Stimulated activated naive CD8-positive, alpha-beta T cell treated with anti-CD3 and anti-CD28 coated beads, Interleukin-15, amount 100 ng/mL, for 72 hours (primary cell): Measurements from ENCODE around the gene BMP4.

ENCODE experiments used
- ATAC-seq: fragments of 150-1000 bp; cut with Tn5 transposase; 2 replicates; pipeline ENCODE4 v1.10.0; 2021; ENCODE audit warnings: mild to moderate bottlenecking, moderate library complexity
- DNase-seq, 2 donors: peaks; one replicate each; pipeline ENCODE4 v3.0.0; 2021 to 2022
- H3K27ac Mint-ChIP-seq, 2 donors: one replicate each; pipeline ENCODE4 v1.8.0; 2022; ENCODE audit warnings: mild to moderate bottlenecking in 2 of 2, mixed read lengths in 2 of 2, moderate library complexity in 2 of 2
- H3K27me3 Mint-ChIP-seq: one replicate; pipeline ENCODE4 v1.8.0; 2022; ENCODE audit warnings: mixed read lengths
- H3K4me1 Mint-ChIP-seq: one replicate; pipeline ENCODE4 v1.8.0; 2022; ENCODE audit warnings: mild to moderate bottlenecking, mixed read lengths
- H3K4me3 Mint-ChIP-seq, 2 donors: one replicate each; pipeline ENCODE4 v1.8.0; 2022; ENCODE audit warnings: mild to moderate bottlenecking in 2 of 2, mixed read lengths in 2 of 2, moderate library complexity in 1 of 2
- H3K9me3 Mint-ChIP-seq, 2 donors: one replicate each; pipeline ENCODE4 v1.8.0; 2022; ENCODE audit warnings: mixed read lengths in 2 of 2

Gene BMP4

DNA sequence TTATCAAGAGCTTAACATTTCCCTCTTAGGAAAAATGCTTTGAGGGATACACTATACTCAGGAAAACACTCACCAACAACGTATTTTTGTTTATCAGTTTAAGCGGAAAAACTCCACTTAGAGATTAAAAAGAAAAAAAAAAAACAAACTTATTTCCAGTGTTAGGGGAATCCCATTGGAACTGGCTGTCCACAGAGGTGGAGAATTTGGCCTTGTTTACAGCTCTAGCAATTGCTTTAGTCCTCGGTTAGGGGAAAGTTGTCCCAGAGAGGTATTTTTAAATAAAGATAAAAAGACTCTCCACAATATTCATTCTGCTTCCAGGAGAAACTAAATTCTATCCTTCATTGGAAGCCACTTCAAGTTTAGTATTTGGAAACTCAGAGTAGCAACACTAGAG, 21.6 kb upstream of the BMP4 start:
- no peak overlapping the region for H3K4me3 Mint-ChIP-seq

DNA sequence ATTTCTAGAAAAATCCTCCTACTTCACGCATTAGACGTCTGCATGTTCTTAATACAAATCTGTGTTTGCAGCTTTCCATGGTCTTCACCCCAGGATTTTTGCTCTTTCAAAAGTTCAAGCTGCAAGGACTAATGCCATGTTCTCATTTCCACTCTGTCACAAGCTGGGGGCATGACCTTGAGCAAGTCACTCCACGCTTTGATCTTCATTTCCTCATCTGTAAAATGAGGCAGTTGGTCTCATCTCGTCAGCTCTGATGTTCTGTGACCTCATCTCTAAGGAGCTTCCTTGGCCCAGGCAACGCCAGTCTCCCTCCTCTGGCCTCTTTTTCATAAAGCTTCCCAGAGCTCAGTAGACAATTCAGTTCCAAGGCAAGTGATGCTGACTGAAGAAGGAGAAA, 18.8 kb upstream of the BMP4 start:
- no peak for DNase-seq
- H3K27me3 Mint-ChIP-seq = peaks cover 21% of the 10 kb centered on the region
- H3K4me3 Mint-ChIP-seq = no peak overlapping the region
- H3K27ac Mint-ChIP-seq = no peak overlapping the region
- no peaks in the 10 kb centered on the region for H3K4me1 Mint-ChIP-seq
- no peak for ATAC-seq
- H3K9me3 Mint-ChIP-seq = no peaks in the 10 kb centered on the region

More for the DNA sequence above, 21.6 kb upstream of the BMP4 start:
- Mint-ChIP-seq H3K9me3 (no peaks in the 10 kb centered on the region), H3K4me1 (no peaks in the 10 kb centered on the region), H3K27me3 (peaks cover 15% of the 10 kb centered on the region), H3K27ac (no peak overlapping the region)
- DNase-seq (no peak), ATAC-seq (no peak)

DNA sequence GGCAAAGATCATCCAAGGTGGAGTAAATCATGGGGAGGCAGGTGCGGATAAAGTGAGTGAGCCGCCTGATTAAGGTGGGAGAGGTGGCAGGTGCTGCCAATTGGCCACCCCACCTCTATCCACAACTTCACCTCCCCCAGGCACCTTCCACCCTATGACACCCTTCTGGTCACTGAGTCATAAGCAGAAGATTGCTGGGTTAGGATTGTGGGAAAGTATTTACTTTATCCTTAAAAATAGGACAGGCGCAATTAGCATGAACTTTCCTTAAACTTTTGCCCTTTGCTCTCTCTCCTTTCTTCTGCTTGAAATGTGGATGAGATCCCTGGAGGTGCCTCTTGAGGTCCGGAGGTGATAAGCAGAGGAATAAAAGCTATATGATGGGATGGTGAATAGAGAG, 14.9 kb upstream of the BMP4 start:
- no peaks in the 10 kb centered on the region for H3K9me3 Mint-ChIP-seq
- H3K4me3 Mint-ChIP-seq = no peak overlapping the region
- ATAC-seq (no peak), DNase-seq (no peak)
- H3K27ac Mint-ChIP-seq = no peak overlapping the region
- H3K27me3 Mint-ChIP-seq = peaks cover 29% of the 10 kb centered on the region
- H3K4me1 Mint-ChIP-seq = no peaks in the 10 kb centered on the region

DNA sequence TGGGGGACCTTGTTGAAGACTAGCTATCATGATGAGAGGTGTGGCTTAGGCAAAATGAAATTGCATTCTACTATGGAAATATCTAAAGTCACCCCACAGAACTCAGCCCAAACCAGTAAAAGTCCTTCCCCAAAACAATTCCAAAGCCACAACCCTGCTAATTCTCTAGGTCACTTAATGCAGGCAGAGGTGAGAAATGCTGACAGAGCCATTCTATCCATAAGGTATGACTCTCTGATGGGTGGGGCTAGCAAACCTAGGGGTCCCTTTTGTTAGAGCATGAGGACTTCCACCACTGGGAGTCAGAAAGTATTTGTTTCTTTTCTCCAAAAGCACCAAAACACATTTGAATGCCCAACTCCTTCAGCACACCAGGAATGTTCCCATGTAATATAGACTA, 12.7 kb upstream of the BMP4 start:
- no peak overlapping the region for H3K4me3 Mint-ChIP-seq
- no peak overlapping the region for H3K27ac Mint-ChIP-seq
- no peaks in the 10 kb centered on the region for H3K9me3 Mint-ChIP-seq
- no peaks in the 10 kb centered on the region for H3K4me1 Mint-ChIP-seq
- ATAC-seq (no peak), DNase-seq (no peak)
- peaks cover 43% of the 10 kb centered on the region for H3K27me3 Mint-ChIP-seq

DNA sequence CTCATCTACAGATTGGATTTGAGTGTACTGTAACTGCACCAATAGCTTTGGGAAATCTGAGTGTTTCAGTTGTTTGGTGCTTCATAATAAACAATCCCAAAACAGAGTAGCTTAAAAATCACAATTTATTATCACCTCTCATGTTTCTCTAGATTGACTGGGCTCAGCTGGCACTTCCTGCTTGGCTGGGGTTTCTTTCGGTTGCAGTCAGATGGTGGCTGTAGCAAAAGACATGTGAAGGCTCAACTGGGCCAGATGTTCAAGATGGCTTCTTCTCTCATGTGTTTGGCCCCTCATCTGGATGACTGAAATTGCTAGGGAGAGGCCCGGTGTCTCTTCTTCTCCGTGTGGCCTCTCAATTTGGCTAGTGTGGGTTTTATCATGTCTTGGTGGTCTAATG, 12.1 kb upstream of the BMP4 start:
- peaks cover 2% of the 10 kb centered on the region for H3K4me1 Mint-ChIP-seq
- no peak overlapping the region for H3K4me3 Mint-ChIP-seq
- ATAC-seq (no peak), DNase-seq (no peak)
- H3K9me3 Mint-ChIP-seq = no peaks in the 10 kb centered on the region
- H3K27me3 Mint-ChIP-seq = peaks cover 44% of the 10 kb centered on the region
- no peak overlapping the region for H3K27ac Mint-ChIP-seq

DNA sequence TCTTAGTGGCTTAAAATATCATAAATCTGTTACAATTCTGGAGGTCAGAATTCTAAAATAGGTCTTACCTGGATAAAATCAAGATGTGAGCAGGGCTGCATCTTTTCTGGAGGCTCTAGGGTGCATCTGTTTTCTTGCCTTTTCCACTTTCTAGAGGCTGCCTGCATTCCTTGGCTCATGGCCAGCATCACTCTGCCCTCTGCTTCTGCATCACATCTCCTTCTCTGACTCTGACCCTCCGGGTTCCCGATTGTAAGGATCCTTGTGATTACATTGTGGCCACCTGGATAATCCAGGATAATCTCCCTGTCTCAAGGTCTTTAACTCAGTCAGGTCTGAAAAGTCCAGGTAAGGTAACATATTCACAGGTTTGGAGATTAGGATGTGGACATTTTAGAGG, 11.0 kb upstream of the BMP4 start:
- H3K4me1 Mint-ChIP-seq = peaks cover 13% of the 10 kb centered on the region
- H3K4me3 Mint-ChIP-seq = no peak overlapping the region
- no peak overlapping the region for H3K27ac Mint-ChIP-seq
- no peak for ATAC-seq
- peaks cover 52% of the 10 kb centered on the region for H3K27me3 Mint-ChIP-seq
- H3K9me3 Mint-ChIP-seq = no peaks in the 10 kb centered on the region
- DNase-seq = no peak

DNA sequence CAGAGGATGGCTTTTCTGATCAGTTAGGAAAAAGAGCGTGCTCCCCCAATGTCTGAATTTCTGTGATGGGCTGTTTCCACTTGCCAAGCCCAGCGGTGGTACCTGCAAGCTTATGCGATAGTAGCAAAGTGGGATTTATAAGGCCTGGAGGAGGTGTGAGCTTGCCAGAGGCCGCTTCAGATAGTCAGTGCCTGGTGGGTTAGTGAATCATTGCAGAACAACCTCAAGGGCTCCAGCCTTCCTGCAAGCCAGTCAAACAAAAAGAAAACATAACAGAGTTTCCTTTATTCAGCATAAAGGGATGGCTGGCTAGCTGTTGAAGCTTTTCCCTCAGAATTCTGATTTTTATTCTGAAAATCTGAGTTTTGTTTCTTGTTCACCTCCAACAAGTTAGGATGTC, 7.6 kb upstream of the BMP4 start:
- H3K9me3 Mint-ChIP-seq = no peaks in the 10 kb centered on the region
- H3K4me1 Mint-ChIP-seq = peaks cover 13% of the 10 kb centered on the region
- H3K4me3 Mint-ChIP-seq = no peak overlapping the region
- ATAC-seq (no peak), DNase-seq (no peak)
- peaks cover 63% of the 10 kb centered on the region for H3K27me3 Mint-ChIP-seq
- H3K27ac Mint-ChIP-seq = no peak overlapping the region

DNA sequence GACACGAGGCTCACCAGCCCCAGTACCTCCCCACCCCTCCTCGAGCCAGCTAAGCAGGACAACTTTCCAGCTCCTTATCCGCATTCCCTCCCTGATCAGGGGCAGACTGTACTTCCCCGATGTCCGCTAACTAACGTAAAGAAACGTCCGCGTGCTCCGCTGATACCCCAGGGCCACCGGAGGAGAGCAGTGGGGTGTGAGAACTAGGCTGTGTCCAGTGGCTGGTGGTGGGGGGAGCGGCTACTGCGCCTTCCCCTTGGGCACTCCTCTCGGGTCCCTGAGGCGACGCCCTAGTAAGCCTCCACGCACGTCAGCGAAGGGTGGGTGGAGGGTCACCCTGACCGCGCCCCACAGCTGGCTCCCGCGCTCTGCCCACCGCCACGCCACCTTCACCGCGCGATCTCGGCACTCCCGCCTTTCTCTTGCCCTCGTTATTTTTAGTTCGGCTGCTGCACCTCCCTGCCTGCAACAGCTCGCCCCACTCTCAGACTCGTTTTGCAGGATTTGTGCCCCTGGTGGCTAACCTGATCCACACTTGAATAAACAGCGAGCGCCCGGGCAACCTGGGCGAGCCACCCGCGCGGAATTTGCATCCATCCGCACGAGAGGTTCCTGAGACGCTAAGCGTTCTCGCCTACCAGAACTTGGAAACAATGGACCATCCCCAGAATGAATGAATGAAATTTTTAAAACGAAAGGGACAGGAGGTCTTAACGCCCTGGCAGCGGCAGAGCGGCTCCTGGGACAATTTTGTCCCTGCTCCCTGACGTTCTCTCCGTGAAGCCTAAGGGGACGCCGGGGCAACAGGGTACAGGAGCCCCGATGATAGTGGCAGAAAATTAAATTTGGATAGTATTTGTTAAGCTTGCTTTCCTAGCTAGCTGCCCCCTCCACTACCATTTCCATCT, 6.9 kb upstream of the BMP4 start:
- peak overlapping the region in 1 of 2 donors; percentile 50 for H3K27ac Mint-ChIP-seq
- H3K4me1 Mint-ChIP-seq = peaks cover 13% of the 10 kb centered on the region
- peak; percentile 37 for ATAC-seq
- peak overlapping the region in 1 of 2 donors; percentile 31 for H3K4me3 Mint-ChIP-seq
- H3K9me3 Mint-ChIP-seq = no peaks in the 10 kb centered on the region
- peaks cover 63% of the 10 kb centered on the region for H3K27me3 Mint-ChIP-seq
- no peak for DNase-seq

DNA sequence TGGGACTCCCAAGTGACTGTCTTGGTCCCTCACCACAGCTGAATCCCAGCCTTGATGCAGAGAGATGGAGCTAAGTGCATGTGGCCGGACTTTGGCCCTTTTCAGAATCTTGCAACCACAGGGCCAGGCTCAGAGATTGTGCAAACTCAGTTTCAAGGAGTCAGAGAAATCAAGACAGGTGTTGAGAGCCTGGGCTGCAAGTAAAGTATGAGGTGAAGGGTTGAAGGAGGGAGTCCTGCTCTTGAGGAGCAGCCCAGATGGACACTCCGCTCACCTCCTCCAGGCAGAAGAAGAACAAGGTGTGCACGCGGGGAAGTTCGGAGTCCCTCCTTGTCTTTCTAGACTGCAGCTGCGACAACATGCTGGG, 6.3 kb upstream of the BMP4 start:
- peaks cover 65% of the 10 kb centered on the region for H3K27me3 Mint-ChIP-seq
- ATAC-seq = no peak
- DNase-seq = no peak
- no peaks in the 10 kb centered on the region for H3K9me3 Mint-ChIP-seq
- no peak overlapping the region for H3K4me3 Mint-ChIP-seq
- H3K4me1 Mint-ChIP-seq = peaks cover 13% of the 10 kb centered on the region
- H3K27ac Mint-ChIP-seq = no peak overlapping the region

DNA sequence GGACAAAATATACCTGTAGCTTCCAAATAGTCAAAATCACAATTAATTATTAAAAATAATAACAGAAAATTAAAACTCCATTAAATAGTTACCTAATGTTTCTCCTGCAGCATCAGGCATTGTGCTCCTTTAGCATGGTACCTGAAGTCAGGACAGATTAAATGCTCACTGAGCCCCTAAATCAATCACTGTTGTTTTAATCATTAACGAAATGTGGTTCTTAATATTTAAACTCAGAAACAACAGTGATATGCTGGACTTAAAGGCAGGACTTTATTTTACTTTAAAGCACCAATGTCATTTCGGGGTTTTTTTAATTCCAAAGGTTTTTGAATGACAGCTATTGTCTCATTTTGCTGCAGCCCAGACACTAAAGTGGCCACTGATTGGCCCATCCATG, 2.0 kb upstream of the BMP4 start:
- DNase-seq (no peak), ATAC-seq (no peak)
- H3K4me1 Mint-ChIP-seq = peaks cover 47% of the 10 kb centered on the region
- H3K4me3 Mint-ChIP-seq = no peak overlapping the region
- H3K9me3 Mint-ChIP-seq = no peaks in the 10 kb centered on the region
- H3K27me3 Mint-ChIP-seq = peaks cover 72% of the 10 kb centered on the region
- H3K27ac Mint-ChIP-seq = no peak overlapping the region

DNA sequence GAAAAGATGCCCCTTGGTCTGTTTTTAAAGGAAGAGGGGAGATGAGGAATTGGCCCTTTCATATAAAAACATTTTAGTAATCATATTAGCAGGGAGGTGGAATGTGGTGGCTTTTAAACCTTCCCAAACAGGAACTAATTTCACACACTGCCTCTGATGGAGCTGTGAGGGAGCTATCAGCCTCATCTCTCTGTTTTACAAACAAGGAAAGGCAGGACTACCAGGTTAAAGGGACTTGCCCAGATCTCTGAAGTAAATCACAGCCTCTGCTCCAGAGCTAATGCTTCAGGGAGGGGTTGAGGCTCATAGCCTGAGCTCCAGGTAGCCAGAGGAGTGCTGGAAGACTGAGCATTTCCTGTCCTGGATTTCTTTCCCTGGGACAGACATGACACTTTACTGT, 1.1 kb upstream of the BMP4 start:
- H3K27ac Mint-ChIP-seq = no peak overlapping the region
- peaks cover 72% of the 10 kb centered on the region for H3K27me3 Mint-ChIP-seq
- H3K4me3 Mint-ChIP-seq = no peak overlapping the region
- ATAC-seq (no peak), DNase-seq (no peak)
- no peaks in the 10 kb centered on the region for H3K9me3 Mint-ChIP-seq
- peaks cover 45% of the 10 kb centered on the region for H3K4me1 Mint-ChIP-seq

DNA sequence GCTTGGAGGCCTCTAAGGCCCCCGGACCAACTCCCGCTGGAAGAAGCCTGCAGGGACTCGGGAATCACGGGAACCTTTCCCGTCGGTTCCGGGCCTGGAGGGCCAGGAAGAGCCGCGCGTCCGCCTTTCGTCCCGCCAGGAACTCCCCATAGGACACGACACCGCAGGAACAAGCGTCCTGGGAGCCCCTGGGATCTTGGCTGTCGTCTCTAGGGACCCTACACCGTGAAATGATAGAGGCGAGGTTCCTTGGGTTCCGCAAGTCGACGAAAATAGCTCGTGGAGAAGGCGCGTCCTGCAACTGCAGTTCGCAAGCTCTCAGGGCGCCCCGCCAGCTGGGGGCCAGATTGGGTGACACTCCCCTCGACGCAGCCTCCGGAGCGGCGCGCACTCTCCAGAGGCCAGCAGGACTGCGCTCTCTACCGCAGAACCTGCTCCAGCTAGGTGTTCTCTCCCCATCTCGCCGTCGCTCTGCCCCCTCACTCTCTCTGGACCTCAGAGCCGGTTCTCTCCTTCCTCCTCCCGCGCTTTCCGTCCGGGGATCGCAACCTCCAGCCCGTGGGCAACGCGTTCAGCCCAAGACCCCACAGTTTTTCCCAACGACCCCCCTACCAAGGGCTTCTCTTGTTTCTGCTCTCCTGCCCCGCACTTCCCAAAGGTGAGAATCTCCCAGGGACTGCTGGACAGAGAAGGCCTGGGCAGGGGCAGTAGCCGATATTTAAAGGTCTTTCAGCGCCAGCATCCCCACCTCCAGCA, 776 bp downstream of the BMP4 start:
- H3K4me1 Mint-ChIP-seq = peaks cover 47% of the 10 kb centered on the region
- no peak overlapping the region for H3K27ac Mint-ChIP-seq
- DNase-seq (no peak), ATAC-seq (peak; percentile 35)
- no peaks in the 10 kb centered on the region for H3K9me3 Mint-ChIP-seq
- H3K4me3 Mint-ChIP-seq = peak overlapping the region; percentile 76 to 87
- peaks cover 77% of the 10 kb centered on the region for H3K27me3 Mint-ChIP-seq

DNA sequence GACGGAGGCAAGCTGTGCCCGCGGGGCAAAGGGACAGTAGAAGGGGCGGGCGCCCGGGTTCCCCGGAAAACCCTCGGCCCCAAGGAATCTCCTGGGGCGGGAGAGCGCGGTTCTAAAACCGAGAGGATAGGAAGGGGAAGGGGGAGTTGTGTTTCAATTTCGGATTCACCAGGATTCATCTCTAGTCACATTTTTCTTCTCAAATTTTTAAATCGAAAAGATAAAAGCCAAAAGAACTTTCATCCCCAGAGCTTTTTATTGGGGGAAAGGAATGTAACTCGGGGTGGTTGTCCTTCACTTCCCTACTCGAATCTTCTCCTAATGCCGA, 1.4 kb downstream of the BMP4 start:
- H3K4me1 Mint-ChIP-seq = peaks cover 47% of the 10 kb centered on the region
- ATAC-seq (no peak), DNase-seq (no peak)
- no peaks in the 10 kb centered on the region for H3K9me3 Mint-ChIP-seq
- H3K4me3 Mint-ChIP-seq = peak overlapping the region; percentile 76 to 87
- peaks cover 80% of the 10 kb centered on the region for H3K27me3 Mint-ChIP-seq
- no peak overlapping the region for H3K27ac Mint-ChIP-seq

DNA sequence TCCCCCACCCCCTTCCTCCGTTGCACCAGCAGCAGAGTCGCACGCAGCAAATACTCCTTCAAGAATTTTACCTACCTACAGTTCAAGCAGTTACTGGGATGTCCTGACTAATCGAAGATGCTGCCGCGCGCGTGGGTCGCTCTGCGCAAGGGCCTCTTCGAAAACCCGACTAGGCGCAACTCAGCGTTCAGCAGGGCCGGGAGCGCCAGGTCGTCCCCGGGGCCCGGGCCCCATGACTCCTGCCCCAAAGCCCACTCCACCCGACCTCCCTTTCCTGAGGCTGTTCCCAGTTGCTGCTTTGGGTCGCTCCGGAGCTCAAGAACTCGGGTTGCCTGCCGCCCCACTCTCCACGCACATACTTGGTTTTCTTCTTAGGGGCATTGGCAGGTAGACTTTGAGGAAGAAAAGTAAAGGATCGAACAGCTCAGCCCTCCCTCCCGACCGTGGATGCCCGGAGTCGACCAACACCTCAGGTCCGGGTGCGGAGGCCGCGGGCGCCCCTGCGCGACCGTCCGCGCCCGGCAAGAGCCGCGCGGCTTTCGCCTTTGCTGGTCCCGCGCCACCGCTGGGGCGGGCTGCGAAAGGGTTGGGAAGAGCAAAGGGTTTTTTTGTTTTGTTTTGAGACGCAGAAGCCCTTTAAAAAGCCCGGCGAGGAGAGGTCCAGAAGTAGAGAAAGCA, 1.9 kb downstream of the BMP4 start:
- Mint-ChIP-seq H3K4me3 (peak overlapping the region; percentile 76 to 87), H3K4me1 (peaks cover 47% of the 10 kb centered on the region), H3K9me3 (no peaks in the 10 kb centered on the region), H3K27me3 (peaks cover 83% of the 10 kb centered on the region), H3K27ac (no peak overlapping the region)
- peak; percentile 8 for ATAC-seq
- peak in 1 of 2 donors; percentile 19 for DNase-seq

DNA sequence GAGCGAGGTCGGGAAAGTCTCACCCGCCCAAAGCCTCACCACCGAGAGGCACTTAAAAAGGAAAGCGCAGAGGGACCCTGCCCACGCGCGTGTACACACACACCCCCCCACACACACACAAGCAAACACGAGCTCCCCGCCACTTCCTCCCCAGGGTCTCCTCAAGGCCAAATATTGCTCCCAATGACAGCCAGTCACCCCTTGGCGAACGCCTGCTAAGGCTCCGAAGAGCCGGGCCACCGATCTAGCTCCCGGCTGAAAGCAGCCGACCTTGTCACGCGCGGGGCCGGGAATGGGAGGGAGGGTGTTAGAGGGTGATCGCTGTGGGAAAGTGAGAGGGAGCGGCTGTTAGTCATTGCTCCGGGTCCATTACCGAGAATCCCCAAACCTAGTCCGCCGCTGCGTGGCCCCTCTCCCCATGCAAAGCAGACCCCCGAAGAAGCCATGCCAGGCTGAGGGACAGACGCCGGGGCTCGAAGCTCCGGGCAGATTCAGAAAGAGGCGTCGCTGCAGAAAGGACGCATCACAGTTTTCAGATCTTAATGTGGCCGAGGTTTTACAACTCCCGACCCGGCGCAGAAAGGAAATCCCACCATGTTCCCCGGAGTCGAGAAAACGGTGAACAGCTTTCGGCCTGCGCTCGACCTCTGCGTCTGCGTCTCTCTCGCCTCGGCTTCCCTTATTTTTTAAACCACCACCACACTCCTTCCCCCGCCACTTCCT, 2.6 kb downstream of the BMP4 start:
- ATAC-seq = peak; percentile 17
- Mint-ChIP-seq H3K27me3 (peaks cover 86% of the 10 kb centered on the region), H3K27ac (no peak overlapping the region), H3K4me3 (peak overlapping the region; percentile 76 to 87), H3K9me3 (no peaks in the 10 kb centered on the region), H3K4me1 (peaks cover 47% of the 10 kb centered on the region)
- DNase-seq = peak in 1 of 2 donors; percentile 20
